ENCODE data around the gene MAN1B1.
A peak's percentile ranks its signal among the peaks of the same experiment; 100 is the strongest.

The MAN1B1 gene

DNA sequence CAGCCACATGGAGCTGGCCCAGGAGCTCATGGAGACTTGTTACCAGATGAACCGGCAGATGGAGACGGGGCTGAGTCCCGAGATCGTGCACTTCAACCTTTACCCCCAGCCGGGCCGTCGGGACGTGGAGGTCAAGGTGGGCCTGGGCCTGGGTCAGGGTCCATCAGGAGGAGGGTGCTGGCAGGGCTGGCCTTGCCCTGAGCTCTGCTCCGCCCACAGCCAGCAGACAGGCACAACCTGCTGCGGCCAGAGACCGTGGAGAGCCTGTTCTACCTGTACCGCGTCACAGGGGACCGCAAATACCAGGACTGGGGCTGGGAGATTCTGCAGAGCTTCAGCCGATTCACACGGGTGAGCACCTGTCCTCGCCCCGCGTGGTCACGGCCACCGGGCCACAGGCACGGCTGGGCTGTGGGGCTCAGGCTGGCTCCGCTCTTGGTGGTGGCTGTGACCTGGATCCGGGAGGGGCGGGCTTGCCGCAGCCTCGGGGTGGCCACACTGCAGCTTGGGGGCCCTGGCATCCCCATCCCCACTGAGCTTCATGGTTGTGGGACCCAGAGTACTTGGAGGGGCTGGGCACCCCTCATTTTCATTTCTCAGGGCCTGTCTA lies 20.6 kb downstream of the MAN1B1 start:
- FAIRE-seq (no peak), DNase-seq (ENCODE audit: insufficient read length, low spot score) (no peak)
- TF ChIP-seq POLR2A (IDR thresholded peaks at IDR 0.05; ENCODE audit: low read depth, low read length) (no peak), TAF1 (IDR thresholded peaks at IDR 0.05; ENCODE audit: low read depth, low read length) (no peak), POU2F2 (IDR thresholded peaks at IDR 0.05; ENCODE audit: low read depth, low read length) (no peak), PAX5 (IDR thresholded peaks at IDR 0.05; ENCODE audit: insufficient read depth, low read length, severe bottlenecking) (no peak), SPI1 (IDR thresholded peaks at IDR 0.05; ENCODE audit: low read depth, low read length) (no peak), POLR2AphosphoS5 (IDR thresholded peaks at IDR 0.05; ENCODE audit: low read depth, low read length) (no peak)

GRCh38 chr9:137107982-137108381 lies 21.2 kb downstream of the MAN1B1 start:
- FAIRE-seq (no peak), DNase-seq (ENCODE audit: insufficient read length, low spot score) (no peak)
- TF ChIP-seq POU2F2 (IDR thresholded peaks at IDR 0.05; ENCODE audit: low read depth, low read length): no peak
- TF ChIP-seq TAF1 (IDR thresholded peaks at IDR 0.05; ENCODE audit: low read depth, low read length): no peak
- TF ChIP-seq PAX5 (IDR thresholded peaks at IDR 0.05; ENCODE audit: insufficient read depth, low read length, severe bottlenecking): no peak
- no peak for TF ChIP-seq POLR2AphosphoS5 (IDR thresholded peaks at IDR 0.05; ENCODE audit: low read depth, low read length)
- no peak for TF ChIP-seq SPI1 (IDR thresholded peaks at IDR 0.05; ENCODE audit: low read depth, low read length)

- no peak for DNase-seq (ENCODE audit: insufficient read length, low spot score)
- TF ChIP-seq POLR2A (IDR thresholded peaks at IDR 0.05; ENCODE audit: low read depth, low read length) (no peak), SPI1 (IDR thresholded peaks at IDR 0.05; ENCODE audit: low read depth, low read length) (no peak), POLR2AphosphoS5 (IDR thresholded peaks at IDR 0.05; ENCODE audit: low read depth, low read length) (no peak), PAX5 (IDR thresholded peaks at IDR 0.05; ENCODE audit: insufficient read depth, low read length, severe bottlenecking) (no peak), POU2F2 (IDR thresholded peaks at IDR 0.05; ENCODE audit: low read depth, low read length) (no peak), TAF1 (IDR thresholded peaks at IDR 0.05; ENCODE audit: low read depth, low read length) (no peak)
- no peak for FAIRE-seq
Measured at GRCh38 chr9:137108608-137109249, 21.9 kb downstream of the MAN1B1 start.

- TF ChIP-seq SPI1 (IDR thresholded peaks at IDR 0.05; ENCODE audit: low read depth, low read length) (no peak), POLR2A (IDR thresholded peaks at IDR 0.05; ENCODE audit: low read depth, low read length) (peak; percentile 31; the same call in 1 of the 2 replicates)
- no peak for DNase-seq (ENCODE audit: insufficient read length, low spot score)
- FAIRE-seq: no peak
Measured at GRCh38 chr9:137109250-137110146, 22.7 kb downstream of the MAN1B1 start.

GRCh38 chr9:137110147-137110910 lies 23.5 kb downstream of the MAN1B1 start:
- FAIRE-seq: no peak
- no peak for TF ChIP-seq PAX5 (IDR thresholded peaks at IDR 0.05; ENCODE audit: insufficient read depth, low read length, severe bottlenecking)
- no peak for DNase-seq (ENCODE audit: insufficient read length, low spot score)

DNA sequence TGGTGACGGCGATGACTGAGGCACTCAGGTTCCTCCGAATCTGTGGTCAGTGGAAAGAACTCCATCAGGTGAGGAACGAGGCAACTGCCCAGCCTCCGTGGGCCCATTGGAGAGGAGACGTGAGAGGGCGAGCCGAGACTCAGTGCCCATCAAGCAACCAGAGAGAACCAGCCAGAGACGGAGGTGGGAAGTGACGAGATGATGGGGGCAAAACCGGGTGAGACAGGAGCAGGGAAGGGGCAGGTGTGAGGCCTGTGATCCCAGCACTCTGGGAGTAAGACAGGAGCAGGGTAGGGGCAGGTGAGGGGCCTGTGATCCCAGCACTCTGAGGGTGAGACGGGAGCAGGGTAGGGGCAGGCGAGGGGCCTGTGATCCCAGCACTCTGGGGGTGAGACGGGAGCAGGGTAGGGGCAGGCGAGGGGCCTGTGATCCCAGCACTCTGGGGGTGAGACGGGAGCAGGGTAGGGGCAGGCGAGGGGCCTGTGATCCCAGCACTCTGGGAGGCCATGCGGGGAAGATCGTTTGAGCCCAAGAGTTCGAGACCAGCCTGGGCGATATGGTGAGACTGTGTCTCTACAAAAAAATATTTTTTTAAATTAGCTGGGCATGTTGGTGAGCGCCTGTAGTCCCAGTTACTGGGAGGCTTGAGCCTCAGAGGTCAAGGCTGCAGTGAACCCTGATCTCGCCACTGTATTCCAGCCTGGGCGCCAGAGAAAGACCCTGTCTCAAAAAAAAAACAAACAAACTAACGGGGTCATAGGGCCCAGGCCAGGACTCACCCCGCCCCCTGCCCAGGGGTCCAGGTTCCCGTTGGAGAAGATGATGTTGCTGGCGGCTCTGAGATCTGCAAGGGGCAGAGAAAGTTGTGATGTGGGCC lies 24.4 kb downstream of the MAN1B1 start:
- no peak for TF ChIP-seq PAX5 (IDR thresholded peaks at IDR 0.05; ENCODE audit: insufficient read depth, low read length, severe bottlenecking)
- TF ChIP-seq SPI1 (IDR thresholded peaks at IDR 0.05; ENCODE audit: low read depth, low read length): no peak
- FAIRE-seq: no peak
- no peak for DNase-seq (ENCODE audit: insufficient read length, low spot score)

DNA sequence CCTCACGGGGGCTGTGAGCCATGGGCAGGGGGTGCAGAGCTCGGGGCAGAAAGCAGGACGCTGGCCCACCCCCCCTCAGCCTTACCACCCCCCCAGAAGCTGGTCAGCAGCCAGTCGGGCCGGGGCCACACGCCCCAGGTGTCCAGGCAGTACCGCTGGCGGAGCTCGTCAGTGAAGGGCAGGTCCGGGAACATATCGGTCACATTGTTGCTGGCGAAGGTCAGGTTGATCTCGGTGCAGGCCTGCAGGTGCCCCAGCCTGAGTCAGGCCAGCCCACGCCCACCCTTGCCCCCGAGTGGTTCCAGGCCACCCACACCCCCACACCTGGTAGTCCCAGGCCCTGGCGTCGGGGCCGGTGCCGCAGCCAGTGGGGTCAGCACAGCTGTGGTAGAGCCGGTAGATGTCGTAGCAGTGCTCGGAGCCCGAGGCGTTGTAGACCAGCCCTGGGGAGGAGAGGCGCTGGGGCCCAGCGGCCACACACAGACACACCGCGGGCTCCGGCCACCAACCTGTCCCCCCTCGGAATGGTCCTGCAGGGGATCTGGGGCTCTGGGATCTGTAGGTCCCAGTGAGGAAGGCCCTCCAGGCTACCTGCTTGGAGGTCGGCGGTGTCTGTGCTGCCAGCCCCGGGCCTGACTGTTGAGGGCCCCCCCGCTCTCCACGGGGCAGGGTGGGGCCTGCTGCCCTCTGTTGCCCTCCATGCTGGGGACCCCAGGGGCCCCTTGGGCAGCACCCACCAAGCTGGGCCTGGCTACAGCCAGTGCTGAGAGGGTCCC lies 25.2 kb downstream of the MAN1B1 start:
- FAIRE-seq (no peak), DNase-seq (ENCODE audit: insufficient read length, low spot score) (no peak)
- TF ChIP-seq PAX5 (IDR thresholded peaks at IDR 0.05; ENCODE audit: insufficient read depth, low read length, severe bottlenecking): no peak
- TF ChIP-seq POLR2A (IDR thresholded peaks at IDR 0.05; ENCODE audit: low read depth, low read length): no peak
- TF ChIP-seq SPI1 (IDR thresholded peaks at IDR 0.05; ENCODE audit: low read depth, low read length): no peak
- no peak for TF ChIP-seq TAF1 (IDR thresholded peaks at IDR 0.05; ENCODE audit: low read depth, low read length)
- TF ChIP-seq POLR2AphosphoS5 (IDR thresholded peaks at IDR 0.05; ENCODE audit: low read depth, low read length): no peak

GRCh38 chr9:137112564-137113384 lies 26.0 kb downstream of the MAN1B1 start:
- FAIRE-seq (no peak), DNase-seq (ENCODE audit: insufficient read length, low spot score) (no peak)
- TF ChIP-seq SPI1 (IDR thresholded peaks at IDR 0.05; ENCODE audit: low read depth, low read length) (no peak), TAF1 (IDR thresholded peaks at IDR 0.05; ENCODE audit: low read depth, low read length) (no peak), POU2F2 (IDR thresholded peaks at IDR 0.05; ENCODE audit: low read depth, low read length) (no peak), PAX5 (IDR thresholded peaks at IDR 0.05; ENCODE audit: insufficient read depth, low read length, severe bottlenecking) (no peak), POLR2A (IDR thresholded peaks at IDR 0.05; ENCODE audit: low read depth, low read length) (no peak), POLR2AphosphoS5 (IDR thresholded peaks at IDR 0.05; ENCODE audit: low read depth, low read length) (no peak)

Measured in GM12891 (cell line).